Activated CD8-positive, alpha-beta memory T cell treated with anti-CD3 and anti-CD28 coated beads, Interleukin-2, amount 50 U/mL, for 1 hour (primary cell): Measurements from ENCODE around the gene B4GALT7.

Source experiments
- DNase-seq: peaks from one replicate; pipeline ENCODE4 v3.0.0-alpha.2; 2020; ENCODE audit errors: extremely low read depth

Gene B4GALT7

GRCh38 chr5:177593511-177593910 is 6.4 kb upstream of the B4GALT7 start:
- DNase-seq: no peak

GRCh38 chr5:177594071-177594470 is 5.9 kb upstream of the B4GALT7 start:
- DNase-seq: no peak

- DNase-seq: no peak
Observed at GRCh38 chr5:177595026-177595585, 4.8 kb upstream of the B4GALT7 start.

GRCh38 chr5:177595991-177596774 is 3.7 kb upstream of the B4GALT7 start:
- DNase-seq: no peak

- no peak for DNase-seq
Observed at GRCh38 chr5:177596775-177597238, 3.1 kb upstream of the B4GALT7 start.

GRCh38 chr5:177598477-177598876 is 1.5 kb upstream of the B4GALT7 start:
- no peak for DNase-seq

GRCh38 chr5:177600508-177601018 is 631 bp downstream of the B4GALT7 start:
- no peak for DNase-seq

GRCh38 chr5:177601126-177601525 is 1.2 kb downstream of the B4GALT7 start:
- DNase-seq: no peak

- no peak for DNase-seq
Observed at GRCh38 chr5:177601577-177602457, 1.9 kb downstream of the B4GALT7 start.

- DNase-seq: no peak
Observed at GRCh38 chr5:177602458-177602830, 2.5 kb downstream of the B4GALT7 start.

GRCh38 chr5:177603631-177604030 is 3.7 kb downstream of the B4GALT7 start:
- no peak for DNase-seq

- no peak for DNase-seq
Observed at GRCh38 chr5:177604116-177604521, 4.2 kb downstream of the B4GALT7 start.

- no peak for DNase-seq
Observed at GRCh38 chr5:177604656-177605055, 4.7 kb downstream of the B4GALT7 start.

GRCh38 chr5:177605078-177605477 is 5.1 kb downstream of the B4GALT7 start:
- DNase-seq: no peak

- no peak for DNase-seq
Observed at GRCh38 chr5:177605667-177606066, 5.7 kb downstream of the B4GALT7 start.

- DNase-seq: no peak
Observed at GRCh38 chr5:177606071-177607051, 6.4 kb downstream of the B4GALT7 start.

- DNase-seq: no peak
Observed at GRCh38 chr5:177607115-177607451, 7.2 kb downstream of the B4GALT7 start.

- peak; percentile 12 for DNase-seq
Observed at GRCh38 chr5:177607452-177608192, 7.7 kb downstream of the B4GALT7 start.

- no peak for DNase-seq
Observed at GRCh38 chr5:177608243-177609075, 8.5 kb downstream of the B4GALT7 start.
